ENCODE measurements around the gene PMEPA1. TPM values are rescaled to one million over a fixed set of nuclear protein-coding genes. Genes with fewer than 3 reads are reported as not detected.

Gene PMEPA1
- total RNA-seq, 1 donor from 2014 or later = 7.4 TPM

DNA sequence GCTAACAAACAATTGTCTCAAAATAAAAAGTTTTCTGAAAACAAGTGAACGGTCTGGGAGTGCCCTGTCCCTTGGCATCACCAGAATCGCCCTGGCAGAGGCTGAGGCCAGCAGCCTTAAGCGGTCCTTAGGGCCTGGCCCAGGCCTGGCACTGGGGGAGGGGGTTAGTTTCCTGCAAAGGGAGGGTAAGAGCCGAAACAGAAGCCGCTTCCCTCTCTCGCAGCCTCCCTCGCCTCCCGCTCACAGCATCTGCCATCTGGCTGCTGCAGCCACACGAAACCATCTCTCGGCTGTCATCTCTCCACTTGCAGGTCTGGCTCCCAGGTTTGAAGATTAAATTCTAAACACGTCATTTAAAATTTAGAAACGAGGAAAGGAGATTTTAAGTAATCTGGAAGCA, 31.5 kb downstream of the PMEPA1 start:
- DNase-seq (ENCODE audit: low read depth) = no peak

DNA sequence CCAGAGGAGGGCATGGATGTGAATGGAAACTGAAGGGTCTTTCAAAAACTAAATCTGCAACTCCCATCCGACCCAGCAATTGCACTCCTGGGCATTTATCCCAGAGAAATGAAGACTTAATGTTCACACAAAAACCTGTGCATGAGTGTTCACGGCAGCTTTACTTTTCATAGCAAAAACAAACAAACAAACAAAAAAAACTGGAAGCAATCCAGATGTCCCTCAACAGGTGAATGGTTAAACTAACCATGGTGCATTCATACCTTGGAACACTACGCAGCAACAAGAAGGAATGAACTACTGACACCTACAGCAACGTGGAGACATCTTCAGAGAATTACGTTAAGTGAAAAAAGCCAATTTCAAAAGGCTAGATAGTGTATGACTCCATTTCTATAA, 32.2 kb downstream of the PMEPA1 start:
- DNase-seq (ENCODE audit: low read depth) = no peak

DNA sequence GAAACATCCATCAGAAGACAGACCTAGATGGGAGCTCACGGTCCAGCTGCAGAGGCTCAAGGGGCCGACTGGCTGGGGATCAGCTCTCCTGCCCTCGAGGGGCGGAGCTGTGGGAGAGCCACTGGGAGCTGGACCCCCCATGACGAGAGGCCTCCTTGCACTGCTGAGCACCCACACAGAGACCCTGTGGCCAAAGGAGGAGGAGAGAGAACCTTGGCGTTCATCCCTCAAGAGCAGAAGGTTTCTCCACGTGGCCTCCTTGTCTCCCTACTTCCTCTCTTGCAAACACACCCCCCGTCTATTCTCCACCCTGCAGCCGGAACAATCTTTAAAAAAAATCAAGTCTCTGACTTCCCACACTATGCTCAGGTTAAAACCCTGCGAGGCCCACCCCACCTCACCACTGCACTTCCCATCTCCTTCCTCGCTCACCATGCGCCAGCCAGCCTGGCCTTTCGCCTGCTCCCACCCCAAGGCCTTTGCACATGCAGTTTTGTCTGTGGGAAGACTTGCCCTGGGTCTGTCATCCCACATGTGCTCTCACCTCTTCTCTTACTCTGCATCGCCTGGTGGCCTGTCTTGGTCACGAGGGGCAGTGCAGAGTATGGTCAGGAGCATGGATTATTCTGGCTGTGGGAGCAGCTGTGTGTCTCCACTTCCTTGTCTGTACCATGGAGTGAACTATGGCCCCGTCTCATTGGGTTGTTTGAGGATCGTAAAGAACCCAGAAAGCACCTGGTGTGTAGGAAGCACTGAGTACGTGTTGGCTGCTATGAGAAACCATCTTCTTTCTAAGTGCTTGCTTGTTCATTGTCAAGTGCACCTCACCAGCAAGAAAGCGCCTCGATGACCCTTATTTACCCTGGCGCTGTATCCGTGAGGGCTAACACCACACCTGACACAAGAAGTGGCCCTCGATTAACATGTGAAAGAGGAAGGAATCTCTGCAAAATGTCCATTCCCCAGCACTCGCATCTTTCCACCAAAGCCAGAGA, 32.9 kb downstream of the PMEPA1 start:
- no peak for DNase-seq (ENCODE audit: low read depth)

DNA sequence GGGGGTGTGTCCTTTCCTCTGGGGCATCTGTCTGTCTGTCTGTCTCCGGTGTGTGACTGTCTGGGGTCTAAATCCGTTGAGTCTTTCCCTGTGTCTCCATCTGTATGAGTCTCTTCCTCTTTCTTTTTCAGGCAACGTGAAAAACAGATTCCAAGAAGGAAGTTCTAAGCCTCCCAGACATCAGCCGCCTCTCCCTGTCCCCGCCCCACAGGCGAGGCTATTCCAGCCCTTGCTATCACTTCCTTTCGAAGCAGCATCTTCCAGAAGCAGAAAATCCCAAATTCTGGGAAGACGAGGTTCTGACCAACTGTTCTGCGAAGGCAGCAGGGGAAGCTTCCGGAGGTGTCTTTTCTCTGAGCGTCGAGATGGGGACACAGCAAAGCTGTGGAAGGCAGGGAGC, 34.0 kb downstream of the PMEPA1 start:
- DNase-seq (ENCODE audit: low read depth) = no peak

DNA sequence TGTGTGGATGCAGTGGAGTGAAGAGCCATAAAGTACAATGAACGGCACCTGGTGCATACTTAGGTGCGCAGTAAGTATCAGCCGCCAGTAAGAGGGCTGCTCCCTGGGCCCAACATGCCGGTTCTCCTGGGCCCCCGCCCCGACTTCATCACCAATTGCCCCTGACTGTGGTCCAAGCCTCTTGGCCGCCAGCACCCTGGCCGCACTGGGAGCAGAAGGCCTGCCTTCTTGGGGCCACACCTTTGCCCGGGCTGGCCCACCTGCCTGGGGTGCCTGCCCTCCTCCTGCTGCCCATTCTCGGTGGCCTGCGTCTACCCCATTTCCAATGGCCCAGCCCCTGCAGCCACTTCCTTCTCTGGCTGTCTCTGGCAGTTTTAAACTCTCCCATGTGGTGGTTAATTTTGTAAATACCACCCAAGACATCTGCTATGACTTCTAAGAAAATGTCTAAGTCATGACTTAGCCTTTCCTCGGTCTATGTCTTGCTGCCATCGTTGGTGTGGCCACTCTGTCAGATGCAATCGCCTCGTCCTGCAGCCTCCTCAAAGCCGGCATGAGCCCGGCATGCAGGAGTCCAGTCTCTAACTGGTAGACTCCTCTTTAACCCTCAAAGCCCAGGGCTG, 36.8 kb downstream of the PMEPA1 start:
- no peak for DNase-seq (ENCODE audit: low read depth)

DNA sequence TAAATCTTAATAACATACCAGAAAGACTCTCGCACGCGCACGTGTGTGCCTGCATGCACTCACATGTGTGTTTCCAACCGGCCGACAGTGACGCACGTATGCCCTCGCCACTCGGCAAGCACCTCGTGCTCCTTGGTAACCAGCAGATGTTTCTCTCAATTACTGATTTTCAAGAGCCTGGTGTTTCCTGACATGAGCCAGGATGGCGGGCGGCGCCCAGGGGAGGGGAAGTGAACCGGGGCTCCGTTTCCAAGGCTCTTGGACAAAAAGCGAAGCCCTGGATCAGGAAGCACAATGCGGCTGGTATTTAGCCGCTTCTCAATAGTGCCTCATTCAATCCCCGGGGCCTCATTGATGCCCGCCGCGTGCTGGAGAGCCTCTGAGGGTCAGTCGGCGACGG, 37.7 kb downstream of the PMEPA1 start:
- no peak for DNase-seq (ENCODE audit: low read depth)

DNA sequence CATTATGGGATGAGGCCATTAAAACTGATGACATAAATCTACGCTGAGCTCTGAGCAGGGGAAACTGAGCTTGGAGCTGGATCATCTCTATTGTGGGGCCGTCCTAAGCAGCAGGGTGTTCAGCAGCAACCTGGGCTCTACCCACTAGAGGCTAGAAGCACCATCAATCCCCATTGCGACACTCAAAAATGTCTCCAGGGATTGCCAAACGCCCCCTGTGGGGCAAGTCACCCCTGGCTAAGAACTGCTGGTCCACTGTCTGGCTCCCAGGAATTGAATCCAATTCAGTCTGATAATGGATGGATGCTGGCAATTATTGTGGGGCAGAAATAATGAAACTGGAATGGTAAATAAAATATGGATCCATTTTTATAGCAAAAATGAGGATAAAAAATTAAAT, 38.2 kb downstream of the PMEPA1 start:
- DNase-seq (ENCODE audit: low read depth) = no peak

DNA sequence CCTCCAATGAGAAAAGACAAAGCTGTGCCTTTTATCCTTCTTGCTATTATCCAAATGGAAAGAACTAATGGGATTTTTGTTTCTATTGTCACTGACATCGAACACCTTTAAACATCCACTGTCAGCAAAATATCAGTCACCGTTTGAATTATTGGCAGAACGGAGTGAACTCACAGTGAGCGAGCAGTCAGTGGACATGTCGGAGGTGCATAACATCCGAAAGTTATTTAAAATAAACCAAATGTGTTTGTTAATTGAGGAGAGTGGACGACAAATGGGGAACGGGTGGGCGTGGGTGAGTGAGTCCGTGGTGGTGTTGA, 38.8 kb downstream of the PMEPA1 start:
- DNase-seq (ENCODE audit: low read depth) = no peak

DNA sequence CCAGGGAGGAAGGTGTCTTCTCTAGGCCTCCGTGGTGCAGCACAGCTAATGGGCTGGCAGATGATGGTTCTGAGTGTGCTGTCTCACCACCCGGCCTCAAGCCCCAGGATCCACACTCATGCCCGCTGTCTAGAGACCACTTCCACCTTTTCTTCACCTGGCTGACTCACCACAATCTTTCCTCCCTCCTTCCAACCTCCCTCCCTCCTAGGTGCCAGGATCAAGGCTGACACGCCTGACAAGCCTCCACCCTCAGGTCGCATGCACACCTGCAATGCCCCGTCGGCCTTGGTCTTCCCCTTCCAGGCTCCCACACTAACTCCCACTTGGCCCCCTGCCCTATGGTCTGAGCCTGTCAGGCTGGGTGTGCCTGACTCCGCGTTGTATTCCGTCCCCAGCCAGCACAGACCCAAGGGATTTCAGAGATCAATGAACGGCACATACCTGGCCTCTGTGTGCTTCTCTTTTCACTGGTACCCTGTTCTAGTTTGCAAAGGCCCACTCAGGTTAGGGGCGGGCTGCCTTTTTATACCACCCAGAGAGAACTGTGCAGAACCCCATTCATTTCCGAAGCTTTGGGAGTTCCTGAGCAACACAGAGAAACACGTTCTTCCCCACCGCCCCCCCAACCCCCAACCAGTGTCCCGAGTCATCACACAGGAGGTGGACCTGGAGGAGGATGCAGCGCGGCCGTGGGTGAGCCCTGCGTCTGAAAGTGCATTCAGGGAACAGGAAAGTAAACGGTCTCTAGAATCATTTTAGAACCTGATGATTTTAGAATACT, 39.3 kb downstream of the PMEPA1 start:
- DNase-seq (ENCODE audit: low read depth) = no peak

DNA sequence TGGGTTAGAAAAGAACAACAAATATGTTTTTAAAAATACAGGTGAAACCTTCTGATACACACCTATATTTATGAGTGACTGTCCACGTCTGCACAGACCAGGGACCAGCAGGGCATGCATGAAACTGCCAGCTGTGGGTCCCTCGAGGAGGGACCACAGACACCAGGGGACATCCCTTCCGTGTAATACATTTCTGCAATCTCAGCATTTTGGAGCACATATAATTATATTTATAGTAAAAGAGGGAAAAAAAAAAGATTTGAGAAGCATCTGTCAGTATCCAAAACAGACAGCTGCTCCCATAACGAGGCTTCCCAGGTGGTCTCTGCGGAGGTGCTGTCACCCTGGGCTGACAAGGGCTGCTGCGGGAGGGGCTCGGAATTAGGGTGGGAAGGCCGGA, 40.2 kb downstream of the PMEPA1 start:
- no peak for DNase-seq (ENCODE audit: low read depth)

DNA sequence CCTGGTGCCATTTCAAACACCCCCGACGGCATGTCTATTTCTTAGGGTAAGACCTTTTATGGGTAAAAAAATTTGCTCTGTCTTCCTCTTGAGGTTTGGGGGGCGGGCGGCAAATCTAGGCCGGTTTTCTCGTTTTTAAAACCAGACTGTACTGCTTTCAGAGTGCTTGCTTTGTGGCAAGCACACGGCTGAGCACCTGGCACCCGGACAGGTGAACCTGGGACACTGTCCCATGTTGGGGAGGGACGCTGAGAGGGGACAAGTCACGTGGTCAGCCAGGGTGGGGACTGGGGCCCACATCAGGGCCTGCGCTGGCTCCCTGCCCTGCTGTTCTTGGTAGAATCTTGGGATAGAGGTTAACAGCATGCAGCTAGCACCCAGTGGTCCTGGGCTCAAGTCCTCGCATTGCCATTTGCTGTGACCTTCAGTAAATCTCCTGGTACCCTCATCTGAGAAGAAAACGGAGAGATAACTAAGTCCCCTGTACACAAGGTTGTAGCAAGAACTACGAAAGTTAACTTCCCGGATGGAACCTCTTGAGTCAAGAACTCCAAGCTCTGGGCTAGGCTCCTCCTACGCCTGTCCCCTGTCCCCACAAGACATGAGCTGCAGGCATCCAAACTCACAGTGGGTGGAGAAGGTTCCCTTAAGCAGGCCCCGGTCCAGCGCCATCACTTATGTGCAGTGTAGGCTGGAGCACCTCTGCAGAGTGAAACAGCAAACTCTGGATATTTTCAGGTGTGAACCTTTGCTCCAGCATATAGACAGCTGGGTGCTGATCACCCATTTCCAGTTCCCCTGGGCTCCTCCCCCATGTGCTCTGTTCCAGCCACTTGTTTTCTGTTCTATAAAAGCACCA, 41.7 kb downstream of the PMEPA1 start:
- DNase-seq (ENCODE audit: low read depth) = no peak

DNA sequence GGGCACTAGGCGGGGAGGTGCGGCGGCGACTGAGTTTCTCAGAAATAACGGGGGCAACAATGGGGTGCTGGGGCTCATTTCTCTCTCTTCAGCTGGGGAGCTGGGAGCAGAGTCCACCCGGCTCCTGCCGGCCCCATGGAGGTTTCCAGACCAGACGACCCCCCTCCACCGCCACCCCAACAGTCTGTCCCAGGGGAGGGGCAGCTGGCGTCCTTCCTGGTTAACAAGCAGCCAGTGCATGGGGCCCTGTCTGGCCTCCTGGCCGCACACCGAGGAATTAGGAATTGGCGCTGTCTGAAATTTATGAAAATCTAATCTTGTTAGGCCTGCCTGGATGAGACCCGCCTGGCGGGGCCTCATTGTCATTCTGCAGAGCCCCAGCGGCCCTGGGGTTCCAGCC, 42.4 kb downstream of the PMEPA1 start:
- no peak for DNase-seq (ENCODE audit: low read depth)

DNA sequence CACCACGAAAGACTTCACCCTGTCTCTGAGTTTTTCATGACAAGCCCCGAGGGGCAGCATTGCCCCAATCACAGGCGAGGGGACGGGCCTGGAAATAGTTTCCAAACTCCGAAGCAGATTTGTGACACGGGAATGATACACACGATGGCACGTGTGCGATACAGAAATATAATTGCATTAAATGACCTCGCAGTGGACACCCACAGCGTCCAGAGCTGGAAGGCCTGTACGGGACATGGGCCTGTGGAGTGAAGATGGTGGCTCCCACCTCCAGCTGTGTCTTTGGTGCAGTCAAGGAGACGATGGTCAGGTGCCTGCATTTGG, 43.0 kb downstream of the PMEPA1 start:
- DNase-seq (ENCODE audit: low read depth) = no peak

DNA sequence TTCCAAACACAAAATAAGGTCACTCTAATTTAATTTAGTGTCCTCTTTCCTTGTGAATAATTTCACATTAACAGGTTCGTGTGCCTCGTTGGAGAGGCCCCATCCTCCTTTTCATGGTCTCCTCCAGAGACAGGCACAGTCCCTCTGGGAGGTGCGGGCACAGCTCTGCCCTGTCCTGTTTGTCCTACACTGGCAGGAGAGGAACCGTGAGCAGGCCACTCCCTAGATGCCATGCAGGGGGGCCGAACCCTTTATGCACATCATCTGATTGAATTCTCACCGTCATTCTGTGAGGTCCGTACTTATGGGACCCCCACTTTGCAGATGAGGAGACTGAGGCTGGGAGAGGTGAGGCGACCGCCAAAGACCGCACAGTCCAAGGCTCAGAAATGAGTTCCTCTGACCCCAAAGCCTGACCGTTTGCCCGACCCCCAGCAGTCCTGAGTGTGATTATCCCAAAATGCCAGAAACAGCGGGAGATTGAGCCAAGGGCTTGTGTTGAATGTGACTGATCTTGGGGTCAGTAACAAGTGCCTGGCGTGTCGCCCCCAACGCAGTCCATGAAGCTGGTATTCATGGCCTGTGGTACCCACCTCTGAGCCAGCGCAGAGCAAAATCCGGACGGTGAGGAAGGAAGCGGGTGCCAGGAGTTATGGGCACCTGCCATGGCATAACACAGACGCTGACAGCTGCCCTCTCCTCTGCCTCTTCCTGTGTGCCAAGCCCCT, 43.5 kb downstream of the PMEPA1 start:
- no peak for DNase-seq (ENCODE audit: low read depth)

DNA sequence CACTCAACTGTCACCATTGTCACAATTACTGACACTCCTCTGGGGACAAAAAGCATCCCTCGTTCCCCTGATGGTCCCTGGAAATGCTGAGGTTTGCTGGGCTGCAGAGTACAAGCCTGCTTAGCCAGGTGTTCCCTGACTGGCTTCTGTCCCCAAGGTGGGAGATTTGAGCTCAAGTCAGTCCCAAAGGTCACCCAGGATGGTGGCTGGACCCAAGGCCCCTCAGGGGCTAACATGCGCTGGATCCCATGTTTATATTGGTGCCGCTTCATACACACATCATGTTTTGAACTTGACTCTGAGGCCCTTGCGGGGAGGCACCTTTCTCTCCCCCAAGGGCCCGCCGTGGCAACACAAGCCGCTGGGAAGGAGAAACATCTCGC, 44.2 kb downstream of the PMEPA1 start:
- DNase-seq (ENCODE audit: low read depth) = no peak

DNA sequence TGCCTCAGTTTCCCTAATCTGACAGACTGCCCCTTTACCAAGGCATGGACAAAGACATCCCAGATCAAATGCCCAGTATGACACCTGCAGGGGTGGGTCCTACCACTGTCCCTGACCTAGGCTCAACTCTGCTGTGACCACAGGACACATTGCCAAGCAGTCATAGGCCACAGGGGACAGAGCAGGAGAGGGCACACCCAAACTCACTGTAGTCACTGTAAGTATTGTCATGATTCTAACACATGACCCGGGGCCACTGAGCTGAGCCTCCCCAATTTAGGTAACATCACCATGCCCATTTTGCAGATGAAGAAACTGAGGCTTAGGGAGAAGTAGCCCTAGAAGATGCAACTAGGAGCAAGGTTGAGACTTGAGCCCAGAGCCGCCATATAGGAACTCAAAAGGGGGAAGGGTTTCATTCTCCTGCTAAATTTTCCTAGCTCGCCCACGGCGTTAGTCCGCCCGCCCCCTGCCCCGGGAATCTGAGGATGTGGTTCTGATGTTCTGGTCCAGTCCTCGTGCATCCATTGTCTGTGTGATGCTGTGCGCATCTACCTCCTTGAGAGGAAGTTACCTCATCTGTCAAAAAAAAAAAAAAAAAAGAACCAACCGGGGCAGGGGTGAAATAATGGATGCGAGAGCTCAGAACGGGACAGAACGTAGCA, 44.8 kb downstream of the PMEPA1 start:
- DNase-seq (ENCODE audit: low read depth) = no peak

DNA sequence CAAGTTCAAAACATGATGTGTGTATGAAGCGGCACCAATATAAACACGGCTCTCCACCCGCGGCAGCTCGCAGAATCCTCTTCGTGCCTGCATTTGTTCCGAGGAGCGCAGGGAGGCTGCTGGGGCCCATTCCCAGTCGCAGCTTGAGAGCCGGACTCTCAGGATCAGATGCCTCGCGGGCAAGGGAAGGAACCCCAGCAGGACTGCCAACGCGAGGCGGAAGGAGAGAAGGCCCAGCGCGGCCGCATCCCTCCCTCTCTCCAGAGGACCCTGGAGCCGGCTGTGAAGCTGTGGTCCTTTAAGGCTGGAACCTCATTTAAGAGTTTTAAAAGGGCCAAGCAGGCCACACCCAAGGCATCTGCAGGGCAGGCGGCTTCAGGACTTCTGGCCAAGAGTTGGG, 45.3 kb downstream of the PMEPA1 start:
- no peak for DNase-seq (ENCODE audit: low read depth)

DNA sequence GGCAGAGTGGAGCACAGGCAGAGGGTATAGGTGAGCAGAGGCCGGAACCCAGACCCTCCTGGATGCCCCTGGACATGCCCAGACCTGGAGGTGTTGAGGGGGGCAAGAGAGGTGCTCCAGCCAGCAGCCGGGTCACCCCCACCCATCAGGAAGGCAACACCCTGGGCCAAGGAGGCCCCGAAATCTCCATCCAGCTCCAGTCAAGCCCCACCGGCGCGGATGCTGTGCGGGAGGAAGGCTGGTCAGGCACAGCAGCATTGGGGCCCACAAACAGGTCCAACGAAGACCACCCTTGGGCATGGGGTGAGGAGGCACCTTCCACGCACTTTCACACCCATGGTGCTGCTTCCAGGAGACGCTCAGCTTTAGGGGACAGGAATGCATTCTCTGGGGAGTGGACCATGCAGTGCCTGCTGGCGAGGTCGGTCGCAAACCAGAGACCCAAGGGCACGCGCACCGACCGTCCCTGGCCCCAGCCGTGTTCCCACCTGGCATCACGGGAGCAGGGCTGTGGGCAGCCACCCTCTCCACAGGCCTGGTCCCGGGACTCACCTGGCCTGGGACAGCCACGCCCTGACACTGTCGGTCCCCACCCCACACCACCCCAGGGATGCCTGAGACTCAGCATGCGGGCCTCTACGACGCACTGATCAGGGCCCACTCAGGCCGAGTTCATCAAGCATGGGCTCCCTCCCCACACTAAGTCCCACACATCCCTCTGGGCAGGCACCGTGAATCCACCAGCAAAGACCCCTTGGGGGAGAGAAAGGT, 45.9 kb downstream of the PMEPA1 start:
- DNase-seq (ENCODE audit: low read depth) = no peak

DNA sequence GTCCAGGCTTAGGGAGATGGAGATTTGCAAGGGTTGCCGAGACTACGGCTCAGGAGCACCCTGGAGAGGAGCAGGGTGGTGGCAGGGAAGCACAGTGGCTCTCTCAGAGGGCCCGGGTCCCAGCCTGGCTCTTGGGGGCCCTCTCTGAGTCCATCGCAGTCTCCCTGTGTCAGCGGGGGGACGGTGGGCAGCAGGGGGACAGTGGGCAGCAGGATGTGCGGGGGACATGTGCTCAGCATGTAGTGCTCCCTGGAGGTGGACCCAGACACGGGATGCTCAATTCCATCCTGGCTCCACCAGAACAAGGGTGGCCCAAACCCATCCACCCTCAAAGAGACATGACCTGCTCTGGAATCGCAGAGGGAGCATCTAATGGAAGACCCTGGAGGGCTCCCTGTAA, 46.6 kb downstream of the PMEPA1 start:
- no peak for DNase-seq (ENCODE audit: low read depth)

Data from myocyte (in vitro differentiated cells).